CD4-positive, alpha-beta T cell (primary cell): ENCODE data around the gene CHCT1. TPM values are rescaled to one million over a fixed set of nuclear protein-coding genes. Genes with fewer than 3 reads are reported as not detected.

Source experiments
- ATAC-seq: fragments of 200-7000 bp; cut with Tn5 transposase; one replicate; pipeline ENCODE4 v1.10.0; 2022; ENCODE audit warnings: mild to moderate bottlenecking; ENCODE audit not compliant: poor library complexity
- CTCF ChIA-PET: fragments of 350-600 bp; sonication (Branson Sonifier 250); formaldehyde crosslinking; loops from one replicate; lab custom pipeline; 2021; ENCODE audit warnings: antibody characterized with exemption, inconsistent platforms; lab: Charles Lee
- POLR2A ChIA-PET: fragments of 350-600 bp; sonication (Branson Sonifier 250); formaldehyde crosslinking; loops from one replicate; lab custom pipeline; 2021; ENCODE audit warnings: antibody characterized with exemption, inconsistent platforms; lab: Charles Lee
- DNase-seq, 14 experiments: peaks; one replicate each; pipeline ENCODE4 v3.0.0-alpha.2; 2013 to 2020; ENCODE audit warnings: mixed read lengths in 2 of 14
- H3K27ac ChIP-seq, 2 donors: one replicate each; pipeline versions ENCODE4 v1.5.1 to v1.7.0; 2013; ENCODE audit warnings: low read length in 2 of 2, low read depth in 1 of 2, mild to moderate bottlenecking in 1 of 2
- H3K27me3 ChIP-seq, 2 experiments: 1 replicate in 1 of 2; 2 replicates in 1 of 2; pipeline versions ENCODE4 v1.6.1 to v1.7.0; 2013; ENCODE audit warnings: low read length in 2 of 2, control low read depth in 1 of 2, mild to moderate bottlenecking in 1 of 2, moderate library complexity in 1 of 2; ENCODE audit not compliant: insufficient read depth in 2 of 2, control insufficient read depth in 1 of 2
- H3K36me3 ChIP-seq: one replicate; pipeline ENCODE4 v1.6.1; 2013; ENCODE audit warnings: low read length, control low read depth; ENCODE audit not compliant: insufficient read depth
- H3K4me1 ChIP-seq: one replicate; pipeline ENCODE4 v1.6.1; 2013; ENCODE audit warnings: low read length, control low read depth; ENCODE audit not compliant: insufficient read depth
- H3K4me3 ChIP-seq: one replicate; pipeline ENCODE4 v1.5.1; 2013; ENCODE audit warnings: mild to moderate bottlenecking, low read length, moderate library complexity
- H3K9me3 ChIP-seq, 2 experiments: 1 replicate in 1 of 2; 2 replicates in 1 of 2; pipeline versions ENCODE4 v1.6.1 to v1.7.0; 2013; ENCODE audit warnings: low read length in 2 of 2, mild to moderate bottlenecking in 2 of 2, control low read depth in 1 of 2, moderate library complexity in 1 of 2; ENCODE audit not compliant: control insufficient read depth in 1 of 2, insufficient read depth in 1 of 2
- H3K27ac Mint-ChIP-seq: one replicate; pipeline ENCODE4 v1.8.0; 2020; ENCODE audit warnings: mixed read lengths
- H3K27me3 Mint-ChIP-seq: one replicate; pipeline ENCODE4 v1.8.0; 2021; ENCODE audit warnings: mixed read lengths
- H3K36me3 Mint-ChIP-seq: one replicate; pipeline ENCODE4 v1.8.0; 2021; ENCODE audit warnings: low read depth, mixed read lengths
- H3K4me1 Mint-ChIP-seq: one replicate; pipeline ENCODE4 v1.8.0; 2021; ENCODE audit warnings: low read depth, mixed read lengths
- H3K4me3 Mint-ChIP-seq: one replicate; pipeline ENCODE4 v1.8.0; 2020; ENCODE audit warnings: mild to moderate bottlenecking, mixed read lengths
- H3K9me3 Mint-ChIP-seq: one replicate; pipeline ENCODE4 v1.8.0; 2020; ENCODE audit warnings: mixed read lengths
- intact Hi-C, 2 experiments: fragments of 100-400 bp; cut with DNase I in 1 of 2; cut with micrococcal nuclease in 1 of 2; formaldehyde crosslinking; loops; one replicate each; pipeline versions ENCODE4 v1.15.1 to v1.9.0; 2023 to 2025; cut with DNase I, micrococcal nuclease
- total RNA-seq, 174 experiments: library from RNA in 2 of 174; stranded (reverse) in 2 of 174; gene quantifications; one replicate each; pipeline ENCODE4 v1.2.3 and lab custom pipeline; 2021 to 2026
- TF ChIP-seq, protein P1 (sequence below): fragments of 200-600 bp; IDR thresholded peaks from one replicate; pipeline ENCODE4 v1.8.0; 2022; ENCODE audit warnings: antibody characterized with exemption, mild to moderate bottlenecking

CHCT1 gene
- total RNA-seq, 2 experiments from 2014 or later, result not detected

DNA sequence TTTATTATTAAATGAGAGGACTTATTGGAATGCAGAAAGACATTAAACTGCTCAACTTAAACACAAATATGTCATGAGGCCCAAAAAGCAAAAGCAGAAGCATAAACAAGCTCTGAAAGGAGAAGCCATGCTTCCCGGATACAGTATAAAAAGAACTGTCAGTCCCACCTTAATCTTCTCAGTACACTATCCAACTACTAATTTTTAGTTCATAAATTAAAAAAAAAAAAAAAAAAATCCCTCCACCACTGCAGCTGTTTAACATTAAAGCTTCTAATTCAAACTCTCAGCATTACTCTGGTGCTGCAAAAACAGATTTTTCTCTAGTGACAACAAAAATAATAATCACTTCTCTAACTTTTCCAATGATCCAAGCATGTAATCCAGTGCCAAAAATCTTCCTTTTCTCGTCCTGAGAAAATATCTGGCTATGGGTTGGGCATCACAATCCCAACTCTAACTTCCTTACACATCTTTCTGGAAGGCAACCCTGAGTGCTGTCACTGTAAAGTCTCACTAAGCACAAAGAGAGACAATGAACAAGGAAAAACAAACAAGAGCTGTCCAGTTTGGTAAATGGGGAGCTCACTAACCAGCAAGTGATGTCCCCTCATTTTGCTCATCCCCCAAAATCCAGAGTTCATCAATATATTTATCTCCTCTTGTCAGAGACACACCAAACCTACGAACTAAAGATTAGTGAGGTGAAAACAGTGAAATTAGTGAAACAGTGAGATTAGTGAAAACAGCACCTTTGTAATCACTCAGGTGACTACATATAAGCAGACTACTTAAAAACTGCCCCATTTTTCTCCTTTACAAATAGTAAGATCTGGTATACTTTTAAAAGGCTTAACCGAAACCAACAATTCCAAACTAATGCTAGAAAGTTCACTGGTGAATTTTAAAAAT, 35.9 kb upstream of the CHCT1 start:
- ATAC-seq (no peak), DNase-seq (no peak)
- no peak overlapping the region for H3K4me3 Mint-ChIP-seq
- POLR2A ChIA-PET, result interaction anchor here (1.0 kb wide), 1 partner anchor 817 kb away, joined by 3 read pairs; no protein-coding TSS in a partner anchor
- H3K9me3 Mint-ChIP-seq, result no peaks in the 10 kb centered on the region
- intact Hi-C loops, result no loop called here
- CTCF ChIA-PET, result interaction anchor here (1.5 kb wide), 1 partner anchor 35 kb away, joined by 4 read pairs; no protein-coding TSS in a partner anchor
- H3K27me3 ChIP-seq, result no peaks in the 10 kb centered on the region
- no peaks in the 10 kb centered on the region for H3K9me3 ChIP-seq
- H3K36me3 ChIP-seq, result peaks cover 2% of the 10 kb centered on the region
- peaks cover 9% of the 10 kb centered on the region for H3K36me3 Mint-ChIP-seq
- H3K4me3 ChIP-seq, result no peak overlapping the region
- peaks cover 17% of the 10 kb centered on the region for H3K4me1 ChIP-seq
- TF ChIP-seq, protein P1, sequence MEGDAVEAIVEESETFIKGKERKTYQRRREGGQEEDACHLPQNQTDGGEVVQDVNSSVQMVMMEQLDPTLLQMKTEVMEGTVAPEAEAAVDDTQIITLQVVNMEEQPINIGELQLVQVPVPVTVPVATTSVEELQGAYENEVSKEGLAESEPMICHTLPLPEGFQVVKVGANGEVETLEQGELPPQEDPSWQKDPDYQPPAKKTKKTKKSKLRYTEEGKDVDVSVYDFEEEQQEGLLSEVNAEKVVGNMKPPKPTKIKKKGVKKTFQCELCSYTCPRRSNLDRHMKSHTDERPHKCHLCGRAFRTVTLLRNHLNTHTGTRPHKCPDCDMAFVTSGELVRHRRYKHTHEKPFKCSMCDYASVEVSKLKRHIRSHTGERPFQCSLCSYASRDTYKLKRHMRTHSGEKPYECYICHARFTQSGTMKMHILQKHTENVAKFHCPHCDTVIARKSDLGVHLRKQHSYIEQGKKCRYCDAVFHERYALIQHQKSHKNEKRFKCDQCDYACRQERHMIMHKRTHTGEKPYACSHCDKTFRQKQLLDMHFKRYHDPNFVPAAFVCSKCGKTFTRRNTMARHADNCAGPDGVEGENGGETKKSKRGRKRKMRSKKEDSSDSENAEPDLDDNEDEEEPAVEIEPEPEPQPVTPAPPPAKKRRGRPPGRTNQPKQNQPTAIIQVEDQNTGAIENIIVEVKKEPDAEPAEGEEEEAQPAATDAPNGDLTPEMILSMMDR, result no peak
- peaks cover 59% of the 10 kb centered on the region for H3K4me1 Mint-ChIP-seq
- no peak overlapping the region for H3K27ac Mint-ChIP-seq
- no peak overlapping the region for H3K27ac ChIP-seq
- H3K27me3 Mint-ChIP-seq, result no peaks in the 10 kb centered on the region

DNA sequence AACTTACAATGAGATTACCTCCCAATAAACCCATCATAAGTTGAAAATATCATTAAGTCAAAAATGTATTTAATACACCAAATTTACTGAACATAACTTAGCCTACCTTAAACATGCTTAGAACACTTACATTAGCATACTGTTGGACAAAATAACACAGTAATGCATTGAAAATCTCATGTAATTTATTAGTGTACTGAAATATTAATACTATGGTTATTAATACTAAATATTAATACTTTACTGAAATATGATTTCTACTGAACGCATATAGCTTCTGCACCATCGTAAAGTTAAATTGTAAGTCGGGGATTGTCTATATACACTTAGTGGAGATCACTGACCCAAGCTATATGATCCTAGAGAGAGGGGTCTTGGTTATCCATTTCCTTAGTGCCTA, 34.6 kb upstream of the CHCT1 start:
- Histone ChIP-seq H3K4me1 (peaks cover 23% of the 10 kb centered on the region), H3K27ac (no peak overlapping the region), H3K36me3 (peaks cover 2% of the 10 kb centered on the region), H3K4me3 (no peak overlapping the region), H3K9me3 (no peaks in the 10 kb centered on the region), H3K27me3 (no peaks in the 10 kb centered on the region)
- ATAC-seq, result no peak
- peaks cover 19% of the 10 kb centered on the region for H3K36me3 Mint-ChIP-seq
- DNase-seq, result no peak
- no peaks in the 10 kb centered on the region for H3K27me3 Mint-ChIP-seq
- CTCF ChIA-PET, result interaction anchor here (0.5 to 1.3 kb wide), 2 partner anchors 251 to 304 kb away, joined by 3 read pairs; no protein-coding TSS in a partner anchor
- no peak overlapping the region for H3K4me3 Mint-ChIP-seq
- H3K4me1 Mint-ChIP-seq, result peaks cover 67% of the 10 kb centered on the region
- POLR2A ChIA-PET, result no interaction called here
- no peaks in the 10 kb centered on the region for H3K9me3 Mint-ChIP-seq
- intact Hi-C loops, result no loop called here
- TF ChIP-seq, protein P1, result no peak
- no peak overlapping the region for H3K27ac Mint-ChIP-seq

DNA sequence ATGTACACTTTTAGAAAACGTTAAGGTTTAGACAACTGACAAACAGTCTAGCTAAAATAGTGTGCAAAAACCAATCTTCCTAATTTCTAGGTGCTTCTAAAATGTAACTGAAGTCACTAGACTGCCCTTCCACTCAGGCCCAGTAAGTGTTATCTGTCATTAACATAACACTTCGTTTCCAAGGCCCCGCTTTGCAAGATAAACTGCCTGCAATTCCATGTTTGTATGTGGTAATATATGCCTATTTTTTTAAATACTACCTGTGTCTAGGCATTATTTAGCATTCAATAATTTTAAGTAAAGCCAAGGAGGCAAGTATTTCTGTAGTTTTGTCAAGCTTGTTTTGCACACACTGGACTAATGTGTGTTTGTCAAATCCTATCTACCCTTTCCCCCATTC, 33.5 kb upstream of the CHCT1 start:
- intact Hi-C loops, result no loop called here
- Histone ChIP-seq H3K36me3 (peaks cover 2% of the 10 kb centered on the region), H3K9me3 (no peaks in the 10 kb centered on the region), H3K27ac (no peak overlapping the region), H3K4me3 (no peak overlapping the region), H3K27me3 (no peaks in the 10 kb centered on the region), H3K4me1 (peaks cover 28% of the 10 kb centered on the region)
- POLR2A ChIA-PET, result no interaction called here
- DNase-seq, result no peak
- peak overlapping the region; percentile 26 for H3K4me3 Mint-ChIP-seq
- H3K4me1 Mint-ChIP-seq, result peaks cover 68% of the 10 kb centered on the region
- H3K27me3 Mint-ChIP-seq, result no peaks in the 10 kb centered on the region
- no peaks in the 10 kb centered on the region for H3K9me3 Mint-ChIP-seq
- H3K36me3 Mint-ChIP-seq, result peaks cover 23% of the 10 kb centered on the region
- no peak for ATAC-seq
- TF ChIP-seq, protein P1, result no peak
- peak overlapping the region; percentile 41 for H3K27ac Mint-ChIP-seq
- CTCF ChIA-PET, result interaction anchor here (0.6 to 1.3 kb wide), 2 partner anchors 18 to 250 kb away, joined by 3 to 4 read pairs; no protein-coding TSS in a partner anchor
